Mesothelial cell of epicardium (in vitro differentiated cells): ENCODE data around the gene SIPA1L3. TPM values are rescaled to one million over a fixed set of nuclear protein-coding genes. Genes with fewer than 3 reads are reported as not detected.

Experiments used
- DNase-seq, 2 experiments: peaks; one replicate each; pipeline ENCODE4 v3.0.0; 2021; ENCODE audit warnings: low spot score in 2 of 2; ENCODE audit not compliant: unreplicated experiment in 2 of 2
- H3K27ac Mint-ChIP-seq: 2 replicates; pipeline ENCODE4 v1.8.0; 2021; ENCODE audit warnings: mixed read lengths
- H3K27me3 Mint-ChIP-seq: 2 replicates; pipeline ENCODE4 v1.8.0; 2021; ENCODE audit warnings: low read depth, mixed read lengths
- H3K36me3 Mint-ChIP-seq: 2 replicates; pipeline ENCODE4 v1.8.0; 2021; ENCODE audit warnings: mixed read lengths
- H3K4me1 Mint-ChIP-seq: 2 replicates; pipeline ENCODE4 v1.8.0; 2021; ENCODE audit warnings: mixed read lengths
- H3K4me3 Mint-ChIP-seq: 2 replicates; pipeline ENCODE4 v1.8.0; 2021; ENCODE audit warnings: mild to moderate bottlenecking, moderate library complexity, mixed read lengths
- H3K9me3 Mint-ChIP-seq: 2 replicates; pipeline ENCODE4 v1.8.0; 2021; ENCODE audit warnings: mixed read lengths
- CTCF ChIP-seq: fragments of 200-600 bp; sonication (generic); IDR thresholded peaks from one replicate; pipeline ENCODE4 v1.5.0; 2021; ENCODE audit warnings: antibody characterized with exemption; ENCODE audit not compliant: unreplicated experiment
- total RNA-seq: library from RNA; stranded (reverse); gene quantifications from 3 replicates; pipeline ENCODE4 v1.2.1, GENCODE V29; 2021

SIPA1L3 gene
- total RNA-seq, 1 donor from 2014 or later = 58.2 TPM

DNA sequence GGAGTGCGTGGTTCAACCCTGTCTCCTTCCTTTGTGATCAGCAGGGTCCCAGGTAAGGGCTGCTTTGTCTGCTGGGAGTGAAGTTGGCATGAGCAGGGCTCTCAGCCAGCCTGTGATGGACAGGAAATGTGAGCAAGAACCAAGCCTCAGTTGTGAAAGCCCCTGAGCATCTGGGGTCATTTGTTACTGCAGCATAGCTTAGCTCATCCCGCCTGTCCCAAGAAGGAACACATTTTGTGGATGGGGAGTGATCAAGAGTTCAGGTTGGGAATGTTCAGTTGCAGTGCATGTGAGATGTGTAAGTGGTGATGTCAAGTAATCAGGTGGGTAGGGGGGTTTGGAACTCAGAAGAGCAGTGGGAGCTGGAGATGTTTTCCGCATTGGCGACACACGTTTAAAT, 164.6 kb downstream of the SIPA1L3 start:
- no peaks in the 10 kb centered on the region for H3K27me3 Mint-ChIP-seq
- peaks cover 9% of the 10 kb centered on the region for H3K36me3 Mint-ChIP-seq
- no peak for TF ChIP-seq CTCF
- DNase-seq = no peak
- H3K4me1 Mint-ChIP-seq = peaks cover 3% of the 10 kb centered on the region
- no peak overlapping the region for H3K4me3 Mint-ChIP-seq
- H3K27ac Mint-ChIP-seq = no peak overlapping the region
- peaks cover 5% of the 10 kb centered on the region for H3K9me3 Mint-ChIP-seq

GRCh38 chr19:38072776-38073750, 166.1 kb downstream of the SIPA1L3 start:
- Mint-ChIP-seq H3K27ac (no peak overlapping the region), H3K4me1 (peaks cover 3% of the 10 kb centered on the region), H3K36me3 (peaks cover 13% of the 10 kb centered on the region), H3K4me3 (no peak overlapping the region), H3K9me3 (peaks cover 9% of the 10 kb centered on the region), H3K27me3 (no peaks in the 10 kb centered on the region)
- DNase-seq = no peak
- TF ChIP-seq CTCF = no peak

DNA sequence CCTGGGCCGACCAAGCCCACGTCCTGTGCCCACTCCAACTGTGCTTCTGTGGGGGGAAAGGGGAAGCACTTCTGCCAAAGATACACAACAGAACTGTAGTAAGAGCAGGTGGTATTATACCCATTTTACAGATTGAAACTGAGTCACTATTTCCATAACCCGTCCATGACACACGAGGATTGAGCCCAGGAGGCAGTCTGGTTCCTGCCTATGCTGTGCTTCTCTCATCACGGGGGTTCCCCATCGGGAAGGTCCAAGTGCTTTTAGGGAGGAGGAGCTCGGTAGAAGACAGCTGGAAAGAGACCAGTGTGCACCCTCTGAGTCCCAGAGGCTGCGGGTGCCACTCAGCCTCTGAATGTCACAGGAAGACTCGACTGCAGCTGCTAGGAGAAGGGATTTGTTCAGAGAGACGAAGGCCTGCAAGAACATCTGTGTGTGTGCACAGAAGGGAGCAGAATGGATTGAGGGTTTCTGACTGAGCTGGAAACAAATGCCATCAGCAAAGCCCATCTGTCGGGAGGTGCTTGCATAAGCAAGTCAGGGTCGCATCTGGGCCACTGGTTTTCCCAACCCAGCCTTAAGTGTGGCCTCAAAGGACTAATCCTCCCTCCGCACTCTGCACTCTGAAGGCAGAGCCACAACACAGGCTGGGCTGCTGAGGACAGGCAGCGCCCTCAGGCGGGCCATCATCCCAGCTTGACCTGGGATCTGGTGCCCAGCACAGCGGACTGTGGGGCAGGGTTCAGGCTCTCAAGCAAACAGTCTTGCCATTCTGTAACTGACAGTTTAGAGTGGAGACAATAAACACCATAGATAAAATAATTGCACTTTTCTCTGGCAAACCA, 167.1 kb downstream of the SIPA1L3 start:
- Mint-ChIP-seq H3K36me3 (peaks cover 13% of the 10 kb centered on the region), H3K4me1 (peaks cover 3% of the 10 kb centered on the region), H3K4me3 (no peak overlapping the region), H3K27ac (no peak overlapping the region), H3K9me3 (peaks cover 9% of the 10 kb centered on the region), H3K27me3 (no peaks in the 10 kb centered on the region)
- no peak for TF ChIP-seq CTCF
- no peak for DNase-seq

- Mint-ChIP-seq H3K27me3 (no peaks in the 10 kb centered on the region), H3K4me3 (no peak overlapping the region), H3K9me3 (peaks cover 9% of the 10 kb centered on the region), H3K4me1 (no peaks in the 10 kb centered on the region), H3K36me3 (peaks cover 13% of the 10 kb centered on the region), H3K27ac (no peak overlapping the region)
- DNase-seq = no peak
- no peak for TF ChIP-seq CTCF
Measured at GRCh38 chr19:38076337-38076736, 169.3 kb downstream of the SIPA1L3 start.

- Mint-ChIP-seq H3K4me1 (no peaks in the 10 kb centered on the region), H3K27ac (no peak overlapping the region), H3K36me3 (peaks cover 14% of the 10 kb centered on the region), H3K4me3 (no peak overlapping the region), H3K9me3 (peaks cover 9% of the 10 kb centered on the region), H3K27me3 (no peaks in the 10 kb centered on the region)
- DNase-seq = no peak
- no peak for TF ChIP-seq CTCF
Measured at GRCh38 chr19:38078302-38078930, 171.4 kb downstream of the SIPA1L3 start.
